Measurements from ENCODE around the gene INPPL1. TPM values are rescaled to one million over a fixed set of nuclear protein-coding genes. Genes with fewer than 3 reads are reported as not detected.
"Not testable (repeated sequence)": the region's sequence is repeated elsewhere in the genome, so short reads cannot be mapped to it uniquely, and the experiment has no call there.

Gene INPPL1
- total and polyA plus RNA-seq, 2 donors (not counting 1 experiment from before 2014, with no cell fraction given), result 205 to 208 TPM

GRCh38 chr11:72179804-72180396 is 44.7 kb upstream of the INPPL1 start:
- H3K27ac Mint-ChIP-seq, result no peak overlapping the region
- Histone ChIP-seq H4K20me1 (ENCODE audit: control insufficient read depth, insufficient read depth, low read length, poor library complexity, severe bottlenecking) (no peaks in the 10 kb centered on the region), H3K27me3 (replicated peaks in 1 of 4; ENCODE audit: control extremely low read depth in 1 of 4, control insufficient read depth in 3 of 4, insufficient read depth in 4 of 4, low read length in 3 of 4) (peaks cover 0 to 16% (median 1%) of the 10 kb centered on the region in 4 experiments), H3K36me3 (replicated peaks in 1 of 2; ENCODE audit: control extremely low read depth in 1 of 2, control insufficient read depth in 1 of 2, extremely low read depth in 1 of 2, insufficient read depth in 2 of 2, low read length in 1 of 2) (no peaks in the 10 kb centered on the region), H3K4me1 (ENCODE audit: control insufficient read depth in 2 of 2, insufficient read depth in 2 of 2, low read length in 2 of 2) (no peaks in the 10 kb centered on the region), H3K4me3 (ENCODE audit: control extremely low read depth in 1 of 5, extremely low read depth in 1 of 5, insufficient read depth in 1 of 5, low read depth in 2 of 5, low read length in 4 of 5) (no peak overlapping the region), H3K9me3 (ENCODE audit: control extremely low read depth in 1 of 3, control insufficient read depth in 2 of 3, insufficient read depth in 1 of 3, low read length in 2 of 3) (no peaks in the 10 kb centered on the region), H3K27ac (ENCODE audit: low read length in 2 of 2) (no peak overlapping the region), H2AFZ (ENCODE audit: insufficient read depth, low read depth, low read length, poor library complexity, severe bottlenecking) (no peak overlapping the region), H3K4me2 (replicated peaks; ENCODE audit: low read depth, low read length, poor library complexity, severe bottlenecking) (no peak overlapping the region), H3K79me2 (ENCODE audit: control insufficient read depth, insufficient read depth, low read length) (no peaks in the 10 kb centered on the region), H3K9ac (ENCODE audit: low read length) (no peak overlapping the region)
- H3K4me3 Mint-ChIP-seq, result no peak overlapping the region
- intact Hi-C loops (cut with micrococcal nuclease), result no loop called here
- peaks cover 1% of the 10 kb centered on the region for H3K4me1 Mint-ChIP-seq
- CTCF ChIA-PET, result interaction anchor here (1.1 to 1.8 kb wide), 4 partner anchors 41 to 151 kb away, joined by 3 to 5 read pairs (median 4); no protein-coding TSS in a partner anchor
- peaks cover 25% of the 10 kb centered on the region for H3K27me3 Mint-ChIP-seq
- no peak for TF ChIP-seq EZH2 (IDR thresholded peaks at IDR 0.05; ENCODE audit: borderline replicate concordance, insufficient read depth, low read depth, low read length, poor library complexity, severe bottlenecking)
- TF ChIP-seq, protein P1, sequence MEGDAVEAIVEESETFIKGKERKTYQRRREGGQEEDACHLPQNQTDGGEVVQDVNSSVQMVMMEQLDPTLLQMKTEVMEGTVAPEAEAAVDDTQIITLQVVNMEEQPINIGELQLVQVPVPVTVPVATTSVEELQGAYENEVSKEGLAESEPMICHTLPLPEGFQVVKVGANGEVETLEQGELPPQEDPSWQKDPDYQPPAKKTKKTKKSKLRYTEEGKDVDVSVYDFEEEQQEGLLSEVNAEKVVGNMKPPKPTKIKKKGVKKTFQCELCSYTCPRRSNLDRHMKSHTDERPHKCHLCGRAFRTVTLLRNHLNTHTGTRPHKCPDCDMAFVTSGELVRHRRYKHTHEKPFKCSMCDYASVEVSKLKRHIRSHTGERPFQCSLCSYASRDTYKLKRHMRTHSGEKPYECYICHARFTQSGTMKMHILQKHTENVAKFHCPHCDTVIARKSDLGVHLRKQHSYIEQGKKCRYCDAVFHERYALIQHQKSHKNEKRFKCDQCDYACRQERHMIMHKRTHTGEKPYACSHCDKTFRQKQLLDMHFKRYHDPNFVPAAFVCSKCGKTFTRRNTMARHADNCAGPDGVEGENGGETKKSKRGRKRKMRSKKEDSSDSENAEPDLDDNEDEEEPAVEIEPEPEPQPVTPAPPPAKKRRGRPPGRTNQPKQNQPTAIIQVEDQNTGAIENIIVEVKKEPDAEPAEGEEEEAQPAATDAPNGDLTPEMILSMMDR (IDR thresholded peaks at IDR 0.05), result no peak
- POLR2A ChIA-PET, result interaction anchor here (0.6 kb wide), 1 partner anchor 39 kb away, joined by 7 read pairs; no protein-coding TSS in a partner anchor
- WGBS (ENCODE audit: insufficient coverage), result 100% methylated on average over 1 of the region's 4 CpGs
- H3K9me3 Mint-ChIP-seq (ENCODE audit: insufficient read depth), result no peaks in the 10 kb centered on the region
- ATAC-seq (ENCODE audit: low read depth), result no peak
- DNase-seq, result no peak

DNA sequence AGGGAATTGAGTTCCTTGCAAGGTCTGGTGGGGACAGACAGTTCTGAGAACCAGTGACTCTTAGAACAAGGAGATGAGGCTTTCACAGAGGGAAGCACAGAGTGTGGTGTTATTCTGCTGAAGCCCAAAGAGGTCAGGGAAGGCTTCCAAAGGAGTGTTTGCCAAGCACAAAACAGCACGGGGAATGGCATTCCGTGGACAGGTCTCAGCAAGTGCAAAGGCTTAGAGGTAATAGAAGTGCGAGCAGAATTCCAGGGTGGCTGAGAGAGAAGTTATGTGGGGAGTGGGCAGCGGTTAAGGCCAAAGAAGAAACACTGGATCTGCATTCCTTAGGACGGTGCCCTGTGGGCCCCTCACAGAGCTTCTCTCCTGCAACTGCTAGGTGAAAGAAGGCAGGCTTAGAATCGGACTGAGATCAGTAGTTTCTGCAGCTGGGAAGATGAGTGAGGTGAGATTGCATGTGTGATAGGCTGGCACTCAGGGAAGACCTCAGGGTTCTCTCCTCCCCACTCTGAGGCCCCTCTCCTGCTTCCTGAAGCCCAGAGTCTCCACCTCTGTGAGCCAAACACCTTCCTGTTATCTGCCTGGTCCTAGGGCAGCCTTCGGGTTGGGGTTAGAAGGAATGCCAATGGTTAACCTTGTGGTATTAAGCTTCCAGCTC is 43.5 kb upstream of the INPPL1 start:
- not testable (repeated sequence) for H3K9me3 Mint-ChIP-seq (ENCODE audit: insufficient read depth)

GRCh38 chr11:72181553-72181958 is 43.0 kb upstream of the INPPL1 start:
- H4K20me1 ChIP-seq (ENCODE audit: control insufficient read depth, insufficient read depth, low read length, poor library complexity, severe bottlenecking); H3K9ac ChIP-seq (ENCODE audit: low read length); H3K79me2 ChIP-seq (ENCODE audit: control insufficient read depth, insufficient read depth, low read length); H3K4me3 Mint-ChIP-seq; H3K4me2 ChIP-seq (replicated peaks; ENCODE audit: low read depth, low read length, poor library complexity, severe bottlenecking); H3K27ac ChIP-seq (ENCODE audit: low read length in 2 of 2); ATAC-seq (ENCODE audit: low read depth); H3K27ac Mint-ChIP-seq; POLR2A ChIA-PET; H2AFZ ChIP-seq (ENCODE audit: insufficient read depth, low read depth, low read length, poor library complexity, severe bottlenecking); H3K4me1 Mint-ChIP-seq; H3K9me3 ChIP-seq (ENCODE audit: control extremely low read depth in 1 of 3, control insufficient read depth in 2 of 3, insufficient read depth in 1 of 3, low read length in 2 of 3); H3K4me3 ChIP-seq (ENCODE audit: control extremely low read depth in 1 of 5, extremely low read depth in 1 of 5, insufficient read depth in 1 of 5, low read depth in 2 of 5, low read length in 4 of 5); DNase-seq; H3K9me3 Mint-ChIP-seq (ENCODE audit: insufficient read depth); H3K4me1 ChIP-seq (ENCODE audit: control insufficient read depth in 2 of 2, insufficient read depth in 2 of 2, low read length in 2 of 2); intact Hi-C loops (cut with micrococcal nuclease); H3K36me3 ChIP-seq (replicated peaks in 1 of 2; ENCODE audit: control extremely low read depth in 1 of 2, control insufficient read depth in 1 of 2, extremely low read depth in 1 of 2, insufficient read depth in 2 of 2, low read length in 1 of 2): not testable (repeated sequence)
- 100% methylated on average over 1 of the region's 3 CpGs for WGBS (ENCODE audit: insufficient coverage)
- peaks cover 23% of the 10 kb centered on the region for H3K27me3 Mint-ChIP-seq
- peaks cover 0 to 14% (median 1%) of the 10 kb centered on the region in 4 experiments for H3K27me3 ChIP-seq (replicated peaks in 1 of 4; ENCODE audit: control extremely low read depth in 1 of 4, control insufficient read depth in 3 of 4, insufficient read depth in 4 of 4, low read length in 3 of 4)
- CTCF ChIA-PET, result interaction anchor here (1.1 to 1.5 kb wide), 4 partner anchors 37 to 156 kb away, joined by 3 to 6 read pairs (median 4); no protein-coding TSS in a partner anchor

More for the DNA sequence above, 43.5 kb upstream of the INPPL1 start:
- H3K4me2 ChIP-seq (replicated peaks; ENCODE audit: low read depth, low read length, poor library complexity, severe bottlenecking); H4K20me1 ChIP-seq (ENCODE audit: control insufficient read depth, insufficient read depth, low read length, poor library complexity, severe bottlenecking); H3K9me3 ChIP-seq (ENCODE audit: control extremely low read depth in 1 of 3, control insufficient read depth in 2 of 3, insufficient read depth in 1 of 3, low read length in 2 of 3); DNase-seq; POLR2A ChIA-PET; ATAC-seq (ENCODE audit: low read depth); H3K4me1 ChIP-seq (ENCODE audit: control insufficient read depth in 2 of 2, insufficient read depth in 2 of 2, low read length in 2 of 2); H3K4me1 Mint-ChIP-seq; H3K27ac ChIP-seq (ENCODE audit: low read length in 2 of 2); H3K4me3 Mint-ChIP-seq; H3K36me3 ChIP-seq (replicated peaks in 1 of 2; ENCODE audit: control extremely low read depth in 1 of 2, control insufficient read depth in 1 of 2, extremely low read depth in 1 of 2, insufficient read depth in 2 of 2, low read length in 1 of 2); H3K9ac ChIP-seq (ENCODE audit: low read length); H3K79me2 ChIP-seq (ENCODE audit: control insufficient read depth, insufficient read depth, low read length); H3K4me3 ChIP-seq (ENCODE audit: control extremely low read depth in 1 of 5, extremely low read depth in 1 of 5, insufficient read depth in 1 of 5, low read depth in 2 of 5, low read length in 4 of 5); H3K27ac Mint-ChIP-seq; H2AFZ ChIP-seq (ENCODE audit: insufficient read depth, low read depth, low read length, poor library complexity, severe bottlenecking); intact Hi-C loops (cut with micrococcal nuclease): not testable (repeated sequence)
- WGBS (ENCODE audit: insufficient coverage), result 95% methylated on average over 5 of the region's 7 CpGs
- CTCF ChIA-PET, result interaction anchor here (1.1 to 1.5 kb wide), 5 partner anchors 37 to 156 kb away, joined by 3 to 6 read pairs (median 4); no protein-coding TSS in a partner anchor
- peaks cover 0 to 16% (median 1%) of the 10 kb centered on the region in 4 experiments for H3K27me3 ChIP-seq (replicated peaks in 1 of 4; ENCODE audit: control extremely low read depth in 1 of 4, control insufficient read depth in 3 of 4, insufficient read depth in 4 of 4, low read length in 3 of 4)
- peaks cover 23% of the 10 kb centered on the region for H3K27me3 Mint-ChIP-seq
